ENCODE results near the gene YPEL5.
"Not testable (repeated sequence)": the region's sequence is repeated elsewhere in the genome, so short reads cannot be mapped to it uniquely, and the experiment has no call there.

Gene YPEL5

GRCh38 chr2:30136764-30137444 is 9.9 kb upstream of the YPEL5 start:
- DNase-seq (ENCODE audit: low read depth) = peak; percentile 20

- no peak for DNase-seq (ENCODE audit: low read depth)
Observed at GRCh38 chr2:30139131-30139870, 7.5 kb upstream of the YPEL5 start.

GRCh38 chr2:30141136-30141535 is 5.7 kb upstream of the YPEL5 start:
- no peak for DNase-seq (ENCODE audit: low read depth)

GRCh38 chr2:30144260-30144659 is 2.5 kb upstream of the YPEL5 start:
- no peak for DNase-seq (ENCODE audit: low read depth)

- not testable (repeated sequence) for DNase-seq (ENCODE audit: low read depth)
Observed at GRCh38 chr2:30144951-30145350, 1.9 kb upstream of the YPEL5 start.

GRCh38 chr2:30145826-30146336 is 926 bp upstream of the YPEL5 start:
- no peak for DNase-seq (ENCODE audit: low read depth)

- no peak for DNase-seq (ENCODE audit: low read depth)
Observed at GRCh38 chr2:30147196-30147714, 448 bp downstream of the YPEL5 start.

- DNase-seq (ENCODE audit: low read depth) = peak; percentile 60
Observed at GRCh38 chr2:30147715-30148610, 1.2 kb downstream of the YPEL5 start.

- no peak for DNase-seq (ENCODE audit: low read depth)
Observed at GRCh38 chr2:30148850-30149249, 2.0 kb downstream of the YPEL5 start.

GRCh38 chr2:30149513-30149912 is 2.7 kb downstream of the YPEL5 start:
- peak; percentile 40 for DNase-seq (ENCODE audit: low read depth)

- no peak for DNase-seq (ENCODE audit: low read depth)
Observed at GRCh38 chr2:30149976-30150375, 3.2 kb downstream of the YPEL5 start.

GRCh38 chr2:30150786-30151185 is 4.0 kb downstream of the YPEL5 start:
- DNase-seq (ENCODE audit: low read depth) = no peak

- no peak for DNase-seq (ENCODE audit: low read depth)
Observed at GRCh38 chr2:30152385-30152784, 5.6 kb downstream of the YPEL5 start.

- DNase-seq (ENCODE audit: low read depth) = peak; percentile 11
Observed at GRCh38 chr2:30155202-30155601, 8.4 kb downstream of the YPEL5 start.

GRCh38 chr2:30155889-30156658 is 9.3 kb downstream of the YPEL5 start:
- DNase-seq (ENCODE audit: low read depth) = no peak

- DNase-seq (ENCODE audit: low read depth) = no peak
Observed at GRCh38 chr2:30157616-30158015, 10.8 kb downstream of the YPEL5 start.

GRCh38 chr2:30159766-30160165 is 13.0 kb downstream of the YPEL5 start:
- DNase-seq (ENCODE audit: low read depth) = no peak

- peak; percentile 20 for DNase-seq (ENCODE audit: low read depth)
Observed at GRCh38 chr2:30161929-30162706, 15.3 kb downstream of the YPEL5 start.

GRCh38 chr2:30162806-30163205 is 16.0 kb downstream of the YPEL5 start:
- DNase-seq (ENCODE audit: low read depth) = no peak

GRCh38 chr2:30164131-30164925 is 17.5 kb downstream of the YPEL5 start:
- DNase-seq (ENCODE audit: low read depth) = peak; percentile 23

Data from iris pigment epithelial cell (primary cell).